Common myeloid progenitor, CD34-positive (primary cell): ENCODE measurements around the gene BCO2.

ENCODE experiments used
- CTCF ChIA-PET: fragments of 350-600 bp; sonication (Branson Sonifier 250); formaldehyde crosslinking; loops from one replicate; lab custom pipeline; 2021; ENCODE audit warnings: antibody characterized with exemption; lab: Charles Lee
- POLR2A ChIA-PET: fragments of 350-600 bp; sonication (Branson Sonifier 250); formaldehyde crosslinking; loops from one replicate; lab custom pipeline; 2021; ENCODE audit warnings: antibody characterized with exemption; lab: Charles Lee
- DNase-seq, 3 donors: peaks; one replicate each; pipeline versions ENCODE4 v3.0.0 to v3.0.0-alpha.2; 2013
- H3K27ac ChIP-seq, 2 experiments: 1 replicate in 1 of 2; 2 replicates in 1 of 2; pipeline ENCODE4 v1.7.0; 2013; ENCODE audit warnings: inconsistent platforms in 2 of 2, low read length in 2 of 2, mild to moderate bottlenecking in 2 of 2, low read depth in 1 of 2, moderate library complexity in 1 of 2; ENCODE audit not compliant: severe bottlenecking in 2 of 2, insufficient read depth in 1 of 2, poor library complexity in 1 of 2
- H3K27me3 ChIP-seq, 5 experiments: replicated peaks in 2 of 5; 1 replicate in 3 of 5; 2 replicates in 2 of 5; pipeline versions ENCODE4 v1.6.1 to v1.7.0; 2013; ENCODE audit warnings: low read length in 4 of 5, mild to moderate bottlenecking in 2 of 5, moderate library complexity in 2 of 5, inconsistent platforms in 1 of 5; ENCODE audit not compliant: insufficient read depth in 5 of 5, control insufficient read depth in 4 of 5
- H3K36me3 ChIP-seq, 4 experiments: 1 replicate in 2 of 4; 2 replicates in 2 of 4; pipeline versions ENCODE4 v1.6.1 to v1.7.0; 2013; ENCODE audit warnings: low read length in 3 of 4, control low read depth in 1 of 4, mild to moderate bottlenecking in 1 of 4; ENCODE audit not compliant: control insufficient read depth in 4 of 4, insufficient read depth in 4 of 4
- H3K4me1 ChIP-seq, 4 experiments: 1 replicate in 3 of 4; 2 replicates in 1 of 4; pipeline versions ENCODE4 v1.6.1 to v1.7.1; 2013; ENCODE audit warnings: low read length in 3 of 4, mild to moderate bottlenecking in 3 of 4, control low read depth in 1 of 4, inconsistent platforms in 1 of 4, moderate library complexity in 1 of 4; ENCODE audit not compliant: control insufficient read depth in 4 of 4, insufficient read depth in 4 of 4; ENCODE audit errors: control extremely low read depth in 1 of 4
- H3K4me3 ChIP-seq, 7 experiments: 1 replicate in 4 of 7; 2 replicates in 3 of 7; pipeline versions ENCODE4 v1.5.1 to v1.7.0; 2013; ENCODE audit warnings: mild to moderate bottlenecking in 7 of 7, low read length in 6 of 7, moderate library complexity in 6 of 7, inconsistent platforms in 2 of 7, low read depth in 2 of 7, control low read depth in 1 of 7; ENCODE audit not compliant: insufficient read depth in 4 of 7, control insufficient read depth in 1 of 7; ENCODE audit errors: extremely low read depth in 1 of 7
- H3K9me3 ChIP-seq, 5 experiments: 1 replicate in 4 of 5; 2 replicates in 1 of 5; pipeline versions ENCODE4 v1.6.1 to v1.7.1; 2013; ENCODE audit warnings: low read length in 4 of 5, mild to moderate bottlenecking in 2 of 5, inconsistent platforms in 1 of 5, low read depth in 1 of 5, moderate library complexity in 1 of 5; ENCODE audit not compliant: control insufficient read depth in 4 of 5, insufficient read depth in 2 of 5; ENCODE audit errors: control extremely low read depth in 1 of 5
- WGBS: methylation state at CpG from one replicate; pipeline ENCODE4 v1.1.5; 2013; ENCODE audit not compliant: insufficient coverage; 5-methylcytosine and 5-hydroxymethylcytosine counted together

The BCO2 gene

GRCh38 chr11:112268406-112268805 is 93.1 kb downstream of the BCO2 start:
- H3K4me3 ChIP-seq = no peak overlapping the region
- no peaks in the 10 kb centered on the region for H3K9me3 ChIP-seq
- DNase-seq = no peak
- no peaks in the 10 kb centered on the region for H3K27me3 ChIP-seq
- H3K27ac ChIP-seq = no peak overlapping the region
- CTCF ChIA-PET = interaction anchor here (5.3 kb wide), 1 partner anchor 13 kb away, joined by 39 read pairs; no protein-coding TSS in a partner anchor
- no peaks in the 10 kb centered on the region for H3K4me1 ChIP-seq
- POLR2A ChIA-PET = no interaction called here
- H3K36me3 ChIP-seq = no peaks in the 10 kb centered on the region
- WGBS = 93% methylated on average over 3 of the region's 5 CpGs
